H1 (cell line): Measurements from ENCODE around the gene CROCC2.

Experiments
- CBX8 ChIP-seq: fragments of 300-800, 300-1000 bp; sonication (generic); IDR thresholded peaks from 2 replicates; pipeline ENCODE4 v1.7.1; 2016; ENCODE audit warnings: low read depth, low read length, borderline replicate concordance
- CTCF ChIP-seq, 3 experiments: IDR thresholded peaks; 1 replicate in 2 of 3; 2 replicates in 1 of 3; pipeline versions ENCODE4 v1.5.1 to v1.6.1; 2011; ENCODE audit warnings: low read length in 3 of 3, mild to moderate bottlenecking in 3 of 3, inconsistent platforms in 2 of 3, low read depth in 1 of 3, moderate library complexity in 1 of 3; ENCODE audit not compliant: insufficient read depth in 1 of 3; ENCODE audit errors: control extremely low read depth in 1 of 3
- EP300 ChIP-seq, 2 experiments: IDR thresholded peaks; 1 replicate in 1 of 2; 2 replicates in 1 of 2; pipeline ENCODE4 v1.6.1; 2011 to 2012; ENCODE audit warnings: low read depth in 2 of 2, low read length in 2 of 2, mild to moderate bottlenecking in 2 of 2, borderline replicate concordance in 1 of 2, inconsistent platforms in 1 of 2, moderate library complexity in 1 of 2
- KDM1A ChIP-seq: fragments of 200-600, 300-600 bp; sonication (generic); IDR thresholded peaks from 2 replicates; pipeline ENCODE4 v1.7.1; 2016; ENCODE audit warnings: mild to moderate bottlenecking, low read length, borderline replicate concordance
- MAFK ChIP-seq: IDR thresholded peaks from 2 replicates; pipeline ENCODE4 v1.6.1; 2012; ENCODE audit warnings: low read depth, mild to moderate bottlenecking, improper control_type of control experiment, low read length
- POLR2A ChIP-seq, 2 experiments: IDR thresholded peaks; 1 replicate in 1 of 2; 2 replicates in 1 of 2; pipeline ENCODE4 v1.6.1; 2011; ENCODE audit warnings: low read depth in 2 of 2, low read length in 2 of 2, mild to moderate bottlenecking in 2 of 2; ENCODE audit errors: control extremely low read depth in 1 of 2
- POU5F1 ChIP-seq: IDR thresholded peaks from 2 replicates; pipeline ENCODE4 v1.6.1; 2011; ENCODE audit warnings: low read depth, mild to moderate bottlenecking, low read length, moderate library complexity
- RAD21 ChIP-seq, 2 experiments: IDR thresholded peaks in 1 of 2; conservative IDR thresholded peaks in 1 of 2; 2 replicates each; pipeline ENCODE4 v1.6.1; 2011; ENCODE audit warnings: low read depth in 2 of 2, low read length in 2 of 2, improper control_type of control experiment in 1 of 2, inconsistent platforms in 1 of 2, mild to moderate bottlenecking in 1 of 2, moderate library complexity in 1 of 2
- RNF2 ChIP-seq: fragments of 200-900, 300-1000 bp; sonication (generic); IDR thresholded peaks from 2 replicates; pipeline ENCODE4 v1.7.1; 2016; ENCODE audit warnings: borderline replicate concordance, low read depth, mild to moderate bottlenecking, antibody characterized with exemption, low read length; ENCODE audit not compliant: poor library complexity, severe bottlenecking; ENCODE audit errors: missing control alignments
- SUZ12 ChIP-seq: fragments of 200-600 bp; sonication (generic); IDR thresholded peaks from 2 replicates; pipeline ENCODE4 v1.6.1; 2012; ENCODE audit warnings: mild to moderate bottlenecking, inconsistent platforms, low read length, moderate library complexity, mixed read lengths
- TAF1 ChIP-seq: IDR thresholded peaks from 2 replicates; pipeline ENCODE4 v1.6.1; 2011; ENCODE audit warnings: mild to moderate bottlenecking, low read depth, low read length
- TCF12 ChIP-seq: IDR thresholded peaks from 2 replicates; pipeline ENCODE4 v1.6.1; 2011; ENCODE audit warnings: low read depth, mild to moderate bottlenecking, low read length

DNA sequence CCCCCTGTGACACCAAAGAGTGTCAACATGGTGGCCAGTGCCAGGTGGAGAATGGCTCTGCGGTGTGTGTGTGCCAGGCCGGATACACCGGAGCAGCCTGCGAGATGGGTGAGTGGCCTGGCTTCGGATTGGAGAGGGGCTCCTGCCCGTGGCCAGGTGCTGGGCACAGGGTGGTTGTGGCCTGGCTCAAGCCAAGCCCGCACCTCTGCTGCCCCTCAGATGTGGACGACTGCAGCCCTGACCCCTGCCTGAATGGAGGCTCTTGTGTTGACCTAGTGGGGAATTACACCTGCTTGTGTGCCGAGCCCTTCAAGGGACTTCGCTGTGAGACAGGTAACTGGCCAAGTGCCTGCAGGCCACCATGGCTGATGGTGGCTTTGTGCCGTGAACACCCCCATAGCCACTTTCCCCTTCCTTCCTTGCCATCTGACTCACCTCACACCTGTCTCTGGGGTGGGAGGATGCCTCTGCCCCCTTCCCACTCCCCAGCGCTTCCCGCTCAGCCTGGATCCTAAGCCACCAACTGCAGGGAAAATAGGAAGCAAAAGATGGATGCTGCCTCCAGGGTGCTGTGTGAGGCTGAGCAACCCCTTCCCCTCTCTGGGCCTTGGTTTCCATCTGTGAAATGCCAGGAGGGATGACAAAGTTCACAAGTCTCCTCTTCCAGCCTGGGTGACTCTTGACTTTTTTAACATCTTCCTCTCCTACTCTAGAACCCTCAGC is 134.1 kb downstream of the CROCC2 start:
- TF ChIP-seq EP300 (IDR thresholded peaks at IDR 0.05; ENCODE audit: borderline replicate concordance in 1 of 2, low read depth in 2 of 2, low read length in 2 of 2) (no peak), MAFK (no peak), POU5F1 (no peak), CTCF (IDR thresholded peaks at IDR 0.05; ENCODE audit: control extremely low read depth in 1 of 3, insufficient read depth in 1 of 3, low read depth in 1 of 3, low read length in 3 of 3) (no peak), RNF2 (no peak), POLR2A (IDR thresholded peaks at IDR 0.05; ENCODE audit: control extremely low read depth in 1 of 2, low read depth in 2 of 2, low read length in 2 of 2) (no peak), KDM1A (no peak), RAD21 (IDR thresholded peaks at IDR 0.05 in 1 of 2, conservative IDR thresholded peaks at IDR 0.05 in 1 of 2; ENCODE audit: low read depth in 2 of 2, low read length in 2 of 2) (no peak), TAF1 (no peak), TCF12 (no peak), SUZ12 (no peak), CBX8 (no peak)
